ENCODE results near the gene METTL9.

Gene METTL9

DNA sequence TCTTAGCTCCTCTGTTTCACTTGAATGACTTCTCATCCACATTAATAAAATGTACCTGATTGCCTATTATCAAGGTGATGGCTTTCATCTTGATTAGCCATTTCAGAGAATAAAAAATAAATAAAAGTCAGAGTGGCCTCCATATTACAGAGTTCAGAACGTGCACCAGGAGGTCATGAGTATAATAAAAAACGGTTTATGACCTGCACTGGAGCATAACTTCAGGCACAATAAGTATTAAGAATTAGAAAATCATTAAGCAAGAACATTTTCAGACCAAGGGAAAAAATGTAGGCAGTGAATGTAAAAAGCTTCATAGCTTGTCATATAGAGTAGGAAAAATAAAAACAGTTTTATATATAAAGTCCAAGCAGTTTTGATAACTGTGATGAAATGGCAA, 11.4 kb downstream of the METTL9 start:
- H3K4me1 ChIP-seq, result peaks cover 0 to 44% (median 11%) of the 10 kb centered on the region in 4 donors

DNA sequence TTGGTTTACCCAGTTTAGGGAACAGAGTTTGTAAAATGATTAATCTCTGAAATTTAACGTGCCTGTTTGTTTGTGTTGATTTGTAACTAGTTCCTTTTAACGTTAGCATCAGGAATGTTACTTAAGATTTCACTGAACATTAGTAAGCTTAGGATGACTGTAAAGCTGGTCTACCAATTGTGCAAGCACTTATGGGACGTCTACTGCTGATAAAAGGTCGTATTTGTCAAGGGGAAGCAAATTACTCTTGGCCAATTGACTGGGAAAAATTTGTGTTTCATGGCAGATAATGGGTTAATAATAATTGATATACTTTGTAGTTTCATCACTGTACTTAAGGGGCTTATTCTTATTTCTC, 11.8 kb downstream of the METTL9 start:
- no peak overlapping the region for H3K27ac ChIP-seq
- H3K4me3 ChIP-seq, result no peak overlapping the region
- TF ChIP-seq, protein P1, sequence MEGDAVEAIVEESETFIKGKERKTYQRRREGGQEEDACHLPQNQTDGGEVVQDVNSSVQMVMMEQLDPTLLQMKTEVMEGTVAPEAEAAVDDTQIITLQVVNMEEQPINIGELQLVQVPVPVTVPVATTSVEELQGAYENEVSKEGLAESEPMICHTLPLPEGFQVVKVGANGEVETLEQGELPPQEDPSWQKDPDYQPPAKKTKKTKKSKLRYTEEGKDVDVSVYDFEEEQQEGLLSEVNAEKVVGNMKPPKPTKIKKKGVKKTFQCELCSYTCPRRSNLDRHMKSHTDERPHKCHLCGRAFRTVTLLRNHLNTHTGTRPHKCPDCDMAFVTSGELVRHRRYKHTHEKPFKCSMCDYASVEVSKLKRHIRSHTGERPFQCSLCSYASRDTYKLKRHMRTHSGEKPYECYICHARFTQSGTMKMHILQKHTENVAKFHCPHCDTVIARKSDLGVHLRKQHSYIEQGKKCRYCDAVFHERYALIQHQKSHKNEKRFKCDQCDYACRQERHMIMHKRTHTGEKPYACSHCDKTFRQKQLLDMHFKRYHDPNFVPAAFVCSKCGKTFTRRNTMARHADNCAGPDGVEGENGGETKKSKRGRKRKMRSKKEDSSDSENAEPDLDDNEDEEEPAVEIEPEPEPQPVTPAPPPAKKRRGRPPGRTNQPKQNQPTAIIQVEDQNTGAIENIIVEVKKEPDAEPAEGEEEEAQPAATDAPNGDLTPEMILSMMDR (IDR thresholded peaks at IDR 0.05), result no peak

More for the DNA sequence above, 11.4 kb downstream of the METTL9 start:
- Histone ChIP-seq H3K9me3 (no peaks in the 10 kb centered on the region), H3K27ac (no peak overlapping the region), H3K36me3 (no peaks in the 10 kb centered on the region), H3K27me3 (no peaks in the 10 kb centered on the region), H3K4me3 (no peak overlapping the region)
- TF ChIP-seq, protein P1 (IDR thresholded peaks at IDR 0.05), result no peak
- no peak for DNase-seq
- intact Hi-C loops (cut with DNase I; ENCODE audit: low total_unique reads), result no loop called here

DNA sequence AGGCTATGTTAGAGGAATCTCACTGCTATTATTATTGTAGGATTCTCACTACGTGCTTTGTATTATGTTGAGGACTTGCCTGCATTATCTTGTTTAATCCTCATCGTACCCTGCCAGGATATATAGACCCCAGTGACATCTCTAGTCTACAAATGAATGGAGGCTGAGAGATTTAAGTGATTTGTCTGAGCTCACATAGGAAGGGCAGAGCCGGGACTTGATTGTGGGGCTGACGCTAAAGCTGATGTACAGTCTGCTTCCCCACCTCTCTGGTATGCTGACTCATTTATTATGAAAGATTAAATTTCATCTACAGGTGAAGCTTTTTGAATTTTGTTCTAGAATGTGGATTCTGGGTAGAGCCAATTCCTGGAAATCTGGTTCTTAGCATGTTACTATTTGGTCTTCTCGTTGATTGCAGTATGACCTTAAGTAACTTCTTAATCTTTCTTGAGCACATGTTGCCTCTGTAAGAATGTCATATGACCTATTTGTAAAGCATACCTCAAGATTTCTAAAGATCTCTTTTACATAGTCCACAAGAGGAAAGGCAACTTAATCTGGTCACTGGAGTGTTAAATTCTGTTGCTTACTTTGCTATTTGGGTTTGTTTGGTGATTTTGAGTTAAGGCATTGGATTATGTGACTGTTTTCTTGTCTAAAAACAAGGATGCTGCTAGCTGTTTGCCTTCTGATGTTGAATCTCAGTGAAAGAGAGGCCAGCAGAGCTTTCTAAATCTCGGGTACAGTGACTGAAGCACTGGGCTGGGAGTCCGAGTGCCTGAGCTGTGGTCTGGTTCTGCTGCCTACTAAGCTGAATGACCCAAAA, 12.4 kb downstream of the METTL9 start:
- peaks cover 0 to 41% (median 11%) of the 10 kb centered on the region in 4 donors for H3K4me1 ChIP-seq
- intact Hi-C loops (cut with DNase I; ENCODE audit: low total_unique reads), result no loop called here

More for the DNA sequence above, 11.8 kb downstream of the METTL9 start:
- H3K9me3 ChIP-seq, result no peaks in the 10 kb centered on the region
- no peaks in the 10 kb centered on the region for H3K27me3 ChIP-seq
- no peaks in the 10 kb centered on the region for H3K36me3 ChIP-seq
- H3K4me1 ChIP-seq, result peaks cover 0 to 41% (median 11%) of the 10 kb centered on the region in 4 donors
- DNase-seq, result no peak
- intact Hi-C loops (cut with DNase I; ENCODE audit: low total_unique reads), result no loop called here

DNA sequence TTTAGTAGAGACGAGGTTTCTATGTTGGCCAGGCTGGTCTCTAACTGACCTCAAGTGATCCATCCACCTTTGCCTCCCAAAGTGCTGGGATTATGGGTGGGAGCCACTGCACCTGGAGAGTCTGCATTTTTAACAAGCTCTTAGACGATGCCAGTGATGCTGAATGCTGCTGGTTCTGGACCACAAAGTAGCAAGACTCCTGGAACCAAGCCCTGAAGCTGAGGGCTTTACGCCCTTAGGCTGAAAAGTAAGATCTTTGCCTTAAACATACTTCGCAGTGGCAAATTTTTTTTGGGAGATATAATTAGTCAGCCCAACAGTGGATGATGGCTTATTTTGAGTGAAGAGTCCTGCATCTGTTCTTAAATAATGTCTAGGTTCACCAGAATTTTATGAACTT, 14.0 kb downstream of the METTL9 start:
- Histone ChIP-seq H3K9me3 (no peaks in the 10 kb centered on the region), H3K4me3 (no peak overlapping the region), H3K27me3 (no peaks in the 10 kb centered on the region), H3K36me3 (peaks cover 0 to 3% (median 0%) of the 10 kb centered on the region in 3 donors), H3K27ac (no peak overlapping the region), H3K4me1 (peaks cover 0 to 37% (median 9%) of the 10 kb centered on the region in 4 donors)
- intact Hi-C loops (cut with DNase I; ENCODE audit: low total_unique reads), result no loop called here
- TF ChIP-seq, protein P1 (IDR thresholded peaks at IDR 0.05), result no peak
- no peak for DNase-seq

More for the DNA sequence above, 12.4 kb downstream of the METTL9 start:
- TF ChIP-seq, protein P1 (IDR thresholded peaks at IDR 0.05), result no peak
- no peak overlapping the region for H3K4me3 ChIP-seq
- H3K9me3 ChIP-seq, result no peaks in the 10 kb centered on the region
- H3K27me3 ChIP-seq, result no peaks in the 10 kb centered on the region
- no peaks in the 10 kb centered on the region for H3K36me3 ChIP-seq
- H3K27ac ChIP-seq, result no peak overlapping the region
- DNase-seq, result no peak

DNA sequence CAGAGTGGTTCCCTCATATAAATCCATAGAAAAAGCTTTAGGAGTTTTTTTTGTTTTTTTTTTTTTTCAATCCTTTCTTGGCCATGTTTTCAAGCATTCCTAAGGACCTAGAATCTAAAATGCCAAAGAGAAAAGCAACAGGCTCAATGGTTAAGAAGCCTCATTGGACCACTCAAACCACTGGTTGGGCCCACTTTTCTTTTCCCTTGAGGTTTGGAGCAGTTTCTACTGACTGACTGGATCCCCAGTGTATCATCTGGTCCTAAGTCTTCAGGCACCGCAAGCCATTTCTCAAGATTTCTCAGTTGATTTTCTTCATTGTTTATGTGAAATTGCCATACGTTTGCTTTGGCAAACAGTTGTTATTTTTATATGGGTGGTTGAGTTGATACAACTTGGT, 14.4 kb downstream of the METTL9 start:
- H3K27ac ChIP-seq, result no peak overlapping the region
- H3K4me3 ChIP-seq, result no peak overlapping the region
- no peaks in the 10 kb centered on the region for H3K27me3 ChIP-seq
- peaks cover 0 to 5% (median 2%) of the 10 kb centered on the region in 3 donors for H3K36me3 ChIP-seq
- no peaks in the 10 kb centered on the region for H3K9me3 ChIP-seq
- TF ChIP-seq, protein P1 (IDR thresholded peaks at IDR 0.05), result no peak
- no peak for DNase-seq
- intact Hi-C loops (cut with DNase I; ENCODE audit: low total_unique reads), result no loop called here
- peaks cover 0 to 32% (median 8%) of the 10 kb centered on the region in 4 donors for H3K4me1 ChIP-seq

All from tibial artery (tissue), 4 donors.